ENCODE data around the gene FCN1.

The FCN1 gene

GRCh38 chr9:134937164-134937555, 19.4 kb upstream of the FCN1 start:
- Mint-ChIP-seq H3K4me1 (peaks cover 17% of the 10 kb centered on the region), H3K27me3 (ENCODE audit: low read depth) (peaks cover 65% of the 10 kb centered on the region), H3K27ac (no peak overlapping the region), H3K9me3 (no peaks in the 10 kb centered on the region), H3K4me3 (no peak overlapping the region), H3K36me3 (ENCODE audit: low read depth) (no peaks in the 10 kb centered on the region)
- TF ChIP-seq CTCF (IDR thresholded peaks at IDR 0.05; ENCODE audit: unreplicated experiment in 3 of 3): no peak

DNA sequence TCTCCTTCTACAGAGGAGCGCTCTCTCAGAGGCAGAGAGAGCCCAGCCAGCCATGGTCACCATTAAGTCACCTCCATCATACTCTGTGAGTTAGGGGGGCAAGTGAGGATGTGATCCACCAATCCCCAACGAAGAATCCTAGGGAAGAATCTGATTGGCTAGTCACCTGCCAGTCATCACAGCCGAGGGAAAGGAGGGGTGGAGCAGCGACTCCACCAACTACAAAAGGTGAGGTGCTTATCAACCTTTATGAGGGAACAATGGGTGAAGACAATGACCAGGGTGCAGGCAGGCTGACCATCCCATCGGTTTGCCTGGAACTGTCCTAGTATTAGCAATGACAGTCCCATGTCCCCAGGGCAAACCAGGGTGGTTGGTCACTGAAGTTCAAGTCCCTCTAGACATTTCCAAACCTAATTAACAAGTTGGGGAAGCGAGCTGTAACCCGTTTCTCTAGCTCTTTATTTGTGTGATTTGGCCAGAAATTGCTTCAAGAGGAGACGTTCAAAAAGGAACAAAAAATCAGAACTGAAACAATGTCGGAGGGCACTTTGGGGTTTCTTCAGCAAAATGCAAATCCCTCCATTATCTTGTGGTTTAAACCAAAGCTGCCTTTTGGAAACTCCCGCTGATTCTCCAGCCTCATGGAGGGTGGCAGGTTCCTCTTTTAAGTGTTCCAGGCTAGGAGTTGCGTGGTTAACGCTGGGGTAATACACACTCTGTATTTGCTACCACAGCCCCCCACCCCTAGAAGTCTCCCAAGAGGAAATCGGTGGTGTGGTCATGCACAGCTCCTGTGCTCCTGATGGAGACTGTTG, 18.8 kb upstream of the FCN1 start:
- H3K4me1 Mint-ChIP-seq: peaks cover 16% of the 10 kb centered on the region

GRCh38 chr9:134935701-134936345, 18.1 kb upstream of the FCN1 start:
- TF ChIP-seq CTCF (IDR thresholded peaks at IDR 0.05; ENCODE audit: unreplicated experiment in 3 of 3): no peak
- Mint-ChIP-seq H3K27ac (peak overlapping the region in 1 of 3 experiments; percentile 75), H3K36me3 (ENCODE audit: low read depth) (no peaks in the 10 kb centered on the region), H3K4me1 (peaks cover 16% of the 10 kb centered on the region), H3K4me3 (no peak overlapping the region), H3K9me3 (no peaks in the 10 kb centered on the region), H3K27me3 (ENCODE audit: low read depth) (peaks cover 58% of the 10 kb centered on the region)

More for the DNA sequence above, 18.8 kb upstream of the FCN1 start:
- peaks cover 62% of the 10 kb centered on the region for H3K27me3 Mint-ChIP-seq (ENCODE audit: low read depth)
- H3K36me3 Mint-ChIP-seq (ENCODE audit: low read depth): no peaks in the 10 kb centered on the region
- TF ChIP-seq CTCF (IDR thresholded peaks at IDR 0.05; ENCODE audit: unreplicated experiment in 3 of 3): no peak
- no peaks in the 10 kb centered on the region for H3K9me3 Mint-ChIP-seq
- H3K4me3 Mint-ChIP-seq: no peak overlapping the region
- no peak overlapping the region for H3K27ac Mint-ChIP-seq

DNA sequence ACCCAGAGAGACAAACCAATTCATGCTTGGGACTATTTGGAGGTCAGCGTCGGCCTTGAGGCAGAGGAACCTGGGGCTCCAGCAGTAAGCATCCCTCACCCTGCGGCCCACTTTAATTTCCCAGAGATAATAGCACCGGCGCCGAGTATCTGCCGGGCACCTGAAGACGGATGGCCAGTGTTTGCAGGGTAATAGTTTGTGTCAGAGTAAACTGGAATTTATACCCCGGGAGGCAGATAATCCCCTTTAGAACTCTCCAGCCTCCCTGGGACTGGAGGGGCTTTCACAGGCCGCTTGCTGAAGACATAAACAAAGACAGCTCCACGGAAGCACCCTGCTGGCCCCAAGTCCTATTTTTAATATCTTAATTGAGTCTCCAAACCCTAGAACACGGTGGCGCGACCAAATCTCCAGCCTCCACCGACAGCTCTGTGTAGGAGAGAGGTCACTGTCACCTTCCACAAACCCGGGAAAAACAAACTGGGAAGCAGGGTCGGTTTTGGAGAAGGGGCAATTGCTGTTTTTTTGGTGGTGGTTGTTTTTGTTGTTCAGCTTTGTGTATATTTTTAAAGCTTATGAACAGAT, 17.4 kb upstream of the FCN1 start:
- Mint-ChIP-seq H3K36me3 (ENCODE audit: low read depth) (no peaks in the 10 kb centered on the region), H3K9me3 (no peaks in the 10 kb centered on the region), H3K27ac (no peak overlapping the region), H3K27me3 (ENCODE audit: low read depth) (peaks cover 60% of the 10 kb centered on the region), H3K4me3 (no peak overlapping the region), H3K4me1 (peaks cover 16% of the 10 kb centered on the region)
- no peak for TF ChIP-seq CTCF (IDR thresholded peaks at IDR 0.05; ENCODE audit: unreplicated experiment in 3 of 3)

DNA sequence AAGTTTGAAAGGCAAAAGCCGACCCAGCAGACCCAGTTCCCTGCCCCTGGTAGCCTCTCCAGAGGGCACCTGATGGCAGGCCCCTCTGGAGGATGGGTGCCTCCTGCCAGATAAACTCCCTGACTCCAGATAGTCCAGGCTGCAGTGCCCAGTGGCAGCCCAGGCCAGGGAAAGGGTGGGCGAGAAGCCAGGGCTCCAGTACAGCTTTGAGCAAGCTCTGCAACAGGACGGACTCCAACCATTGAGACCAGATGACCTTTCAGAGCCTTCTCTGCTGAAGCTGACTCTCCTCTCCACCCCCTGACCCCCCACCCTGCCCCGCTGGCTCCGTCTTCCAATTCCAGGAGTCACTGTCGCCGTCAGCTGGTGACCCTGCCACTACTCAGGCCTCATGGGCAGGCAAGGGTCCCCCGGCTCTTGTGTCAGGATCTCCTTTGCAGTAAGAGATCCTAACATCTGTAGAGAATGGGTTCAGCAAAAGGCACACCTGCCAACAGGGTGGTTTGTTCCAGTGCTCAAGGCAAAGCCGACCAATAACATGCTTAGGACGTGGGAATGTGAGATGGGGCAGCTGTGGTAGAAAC, 15.5 kb upstream of the FCN1 start:
- Mint-ChIP-seq H3K4me1 (peaks cover 12% of the 10 kb centered on the region), H3K36me3 (ENCODE audit: low read depth) (no peaks in the 10 kb centered on the region), H3K9me3 (no peaks in the 10 kb centered on the region), H3K27me3 (ENCODE audit: low read depth) (peaks cover 59% of the 10 kb centered on the region), H3K4me3 (no peak overlapping the region), H3K27ac (no peak overlapping the region)
- TF ChIP-seq CTCF (IDR thresholded peaks at IDR 0.05; ENCODE audit: unreplicated experiment in 3 of 3): no peak
